ENCODE data around the gene EAF2.

The EAF2 gene

GRCh38 chr3:121863801-121864200, 28.8 kb downstream of the EAF2 start:
- no peak for FAIRE-seq

DNA sequence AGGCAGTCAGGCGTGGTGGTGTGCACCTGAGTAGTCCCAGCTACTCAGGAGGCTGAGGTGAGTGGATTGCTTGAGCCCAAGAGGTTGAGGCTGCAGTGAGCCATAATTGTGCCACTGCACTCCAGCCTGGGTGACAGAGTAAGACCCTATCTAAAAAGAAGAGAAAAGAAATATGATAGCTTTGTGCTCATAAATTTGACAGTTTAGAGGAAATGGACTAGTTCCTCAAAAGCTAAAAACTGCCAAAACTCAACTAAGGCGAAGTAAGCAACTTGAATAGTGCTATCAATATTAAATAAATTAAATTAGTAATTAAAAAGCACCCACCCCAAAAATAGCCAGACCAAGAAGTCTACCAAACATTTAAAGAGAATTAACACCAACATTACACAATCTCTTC, 34.7 kb downstream of the EAF2 start:
- FAIRE-seq: no peak

- no peak for FAIRE-seq
Observed at GRCh38 chr3:121870717-121871116, 35.7 kb downstream of the EAF2 start.

- no peak for FAIRE-seq
Observed at GRCh38 chr3:121871430-121871829, 36.4 kb downstream of the EAF2 start.

GRCh38 chr3:121878411-121878810, 43.4 kb downstream of the EAF2 start:
- no peak for FAIRE-seq

DNA sequence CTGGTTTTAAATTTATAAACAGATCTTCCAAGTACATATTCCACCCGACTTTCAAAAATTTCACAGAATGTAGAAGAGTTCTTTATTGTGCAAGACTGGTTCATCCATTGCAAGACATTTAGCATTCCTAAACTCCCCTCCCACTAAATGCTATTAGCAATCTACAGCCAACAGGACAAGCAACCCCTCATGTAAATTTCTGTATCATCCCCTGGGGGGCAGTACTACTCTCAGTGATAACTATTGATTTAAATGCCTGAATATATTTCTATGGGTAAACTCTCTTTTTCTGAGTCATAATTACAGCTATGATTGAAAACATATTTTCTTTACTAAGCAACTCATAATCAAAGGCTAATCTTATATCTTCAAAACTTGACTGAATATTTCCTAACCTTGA, 48.5 kb downstream of the EAF2 start:
- no peak for FAIRE-seq

- FAIRE-seq: no peak
Observed at GRCh38 chr3:121885386-121885785, 50.4 kb downstream of the EAF2 start.

DNA sequence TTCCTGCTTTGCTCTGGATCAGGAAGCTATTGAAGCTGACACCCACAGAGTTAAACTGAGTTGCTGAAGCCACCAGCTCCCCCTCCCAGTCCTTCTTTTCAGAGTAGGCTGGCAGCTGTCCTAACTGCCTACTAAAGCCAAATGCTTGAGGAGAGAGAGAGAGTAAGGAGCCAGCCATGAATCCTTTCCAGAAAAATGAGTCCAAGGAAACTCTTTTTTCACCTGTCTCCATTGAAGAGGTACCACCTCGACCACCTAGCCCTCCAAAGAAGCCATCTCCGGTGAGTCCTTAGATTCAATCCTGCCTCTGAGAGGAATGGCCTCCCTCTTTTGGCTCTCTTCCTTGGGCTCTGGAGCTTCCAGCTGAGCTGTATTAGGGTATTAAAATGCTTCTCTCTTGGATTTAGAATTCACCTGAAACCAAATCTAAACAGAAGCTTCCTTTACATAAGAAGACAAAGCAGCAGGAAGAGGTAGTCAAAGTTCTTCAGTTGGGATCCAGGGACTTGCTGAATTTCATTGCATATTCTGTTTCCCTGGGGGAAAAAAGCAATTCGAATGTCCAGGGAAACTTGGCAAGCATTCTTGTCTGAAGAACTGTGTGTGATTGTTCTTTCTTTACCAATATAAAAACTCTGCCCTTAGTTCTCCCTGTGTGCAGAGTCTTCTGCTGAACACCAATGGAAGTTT, 59.4 kb downstream of the EAF2 start, which contains the start of gene SLC15A2:
TSS of gene SLC15A2 (plus strand) at position 101 of the 690 bp plus-strand sequence. CDS start at position 177, 76 bp downstream.
- FAIRE-seq: no peak

DNA sequence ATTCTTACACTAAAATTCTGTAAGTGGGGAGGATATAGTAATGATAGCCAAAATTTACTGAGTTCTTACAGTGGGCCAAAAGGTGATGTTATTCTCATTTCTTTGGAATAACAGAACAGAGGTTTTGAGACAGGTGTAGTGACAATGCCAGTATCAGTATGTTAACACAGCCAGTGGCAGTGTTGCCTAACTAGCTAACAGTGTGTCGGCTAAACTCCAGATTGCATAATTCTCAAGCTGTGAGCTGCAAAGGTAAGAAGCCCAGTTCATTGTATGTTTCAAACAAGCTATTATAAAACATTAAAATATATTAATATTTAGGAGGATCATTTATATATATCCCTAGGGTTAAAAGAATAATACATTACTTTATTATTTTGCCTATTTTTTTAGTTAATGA, 60.1 kb downstream of the EAF2 start:
- no peak for FAIRE-seq

GRCh38 chr3:121895736-121896135, 60.7 kb downstream of the EAF2 start:
- FAIRE-seq: no peak

GRCh38 chr3:121896823-121897222, 61.8 kb downstream of the EAF2 start:
- no peak for FAIRE-seq

DNA sequence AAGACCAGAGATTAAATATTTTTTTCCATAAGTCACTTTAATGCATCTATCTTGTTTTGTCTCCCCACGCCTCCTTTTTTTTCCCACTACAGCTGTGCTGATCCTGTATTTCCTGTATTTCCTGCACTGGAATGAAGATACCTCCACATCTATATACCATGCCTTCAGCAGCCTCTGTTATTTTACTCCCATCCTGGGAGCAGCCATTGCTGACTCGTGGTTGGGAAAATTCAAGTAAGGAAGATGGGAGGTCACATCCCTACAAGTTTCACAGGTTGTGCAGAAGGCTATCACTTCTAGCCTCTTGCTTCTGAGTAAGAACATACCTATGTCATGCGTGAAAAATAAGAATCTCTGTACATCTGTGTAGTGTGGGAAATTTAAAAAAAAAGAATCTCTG, 62.3 kb downstream of the EAF2 start:
- FAIRE-seq: no peak

GRCh38 chr3:121913305-121913990, 78.4 kb downstream of the EAF2 start:
- no peak for FAIRE-seq

DNA sequence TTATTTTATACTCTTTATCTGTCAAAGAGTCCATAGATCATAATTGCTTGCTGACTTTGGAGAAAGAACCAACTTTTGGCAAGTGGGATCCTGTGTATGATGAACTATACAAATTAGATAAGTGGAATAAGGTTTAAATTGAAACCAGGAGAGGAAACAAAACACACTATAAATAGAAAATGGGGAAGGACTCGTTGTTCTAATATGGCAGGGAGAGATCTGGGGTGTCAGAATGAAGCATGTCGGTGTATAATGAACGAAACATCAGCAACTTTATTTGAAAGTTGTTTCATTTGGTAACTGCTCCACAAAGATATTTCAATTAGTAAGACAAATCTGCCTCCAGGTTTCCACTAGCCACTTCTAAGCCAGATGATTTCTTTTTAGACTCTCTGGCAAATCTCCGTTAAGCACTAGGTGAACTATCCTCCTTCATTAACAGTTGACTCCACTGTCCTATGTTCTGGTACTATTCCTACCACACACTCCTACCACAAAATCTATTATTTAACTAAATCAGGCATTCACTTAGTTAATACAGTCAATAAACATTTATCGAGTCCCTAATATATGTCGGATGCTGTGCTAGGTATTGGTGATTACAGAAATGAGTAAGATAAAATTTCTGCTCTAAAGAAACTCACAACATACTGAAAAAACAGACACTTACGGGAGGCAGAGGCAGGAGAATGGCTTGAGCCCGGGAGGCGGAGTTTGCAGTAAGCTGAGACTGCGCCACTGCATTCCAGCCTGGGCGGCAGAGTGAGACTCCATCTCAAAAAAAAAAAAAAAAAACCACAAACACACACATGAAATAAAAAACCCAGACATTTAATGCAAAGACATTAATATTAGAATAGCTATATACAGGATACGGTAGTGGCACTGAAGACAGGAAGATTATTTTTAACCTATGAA, 79.3 kb downstream of the EAF2 start:
- no peak for FAIRE-seq

GRCh38 chr3:121916189-121916588, 81.2 kb downstream of the EAF2 start:
- no peak for FAIRE-seq

DNA sequence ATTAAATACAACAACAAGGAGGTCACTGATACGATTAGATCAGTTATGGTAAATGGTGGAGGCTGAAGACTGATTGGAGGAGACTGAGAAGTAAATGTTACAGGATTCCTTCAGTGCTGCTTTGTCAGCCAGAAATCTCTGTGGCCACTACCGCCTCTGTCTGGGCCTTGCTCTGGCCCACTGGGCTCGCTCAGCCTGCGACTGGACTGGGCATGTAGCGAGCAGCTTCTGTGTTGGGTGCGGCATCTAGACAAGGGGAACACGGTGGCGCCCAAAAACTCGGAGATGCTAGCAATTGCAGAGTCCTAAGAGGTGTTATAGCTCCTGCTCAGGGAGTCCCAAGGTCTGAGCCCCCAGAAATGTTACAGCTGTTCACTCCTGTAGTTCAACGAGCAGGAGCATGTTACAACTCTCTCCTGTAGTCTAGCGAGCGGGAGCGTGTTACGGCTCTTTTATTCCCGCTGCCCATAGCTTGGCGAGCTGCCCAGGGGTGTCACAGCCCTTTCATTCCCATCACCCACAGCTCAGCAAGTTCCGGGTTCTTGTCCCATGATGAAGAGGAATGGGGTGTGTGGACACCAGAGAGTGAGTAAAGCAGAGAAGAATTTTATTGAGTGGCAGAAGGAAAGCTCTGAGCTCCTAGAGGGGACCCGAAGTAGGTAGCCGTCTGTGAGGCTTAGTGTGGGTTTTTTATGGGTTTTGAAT, 83.9 kb downstream of the EAF2 start:
- no peak for FAIRE-seq

DNA sequence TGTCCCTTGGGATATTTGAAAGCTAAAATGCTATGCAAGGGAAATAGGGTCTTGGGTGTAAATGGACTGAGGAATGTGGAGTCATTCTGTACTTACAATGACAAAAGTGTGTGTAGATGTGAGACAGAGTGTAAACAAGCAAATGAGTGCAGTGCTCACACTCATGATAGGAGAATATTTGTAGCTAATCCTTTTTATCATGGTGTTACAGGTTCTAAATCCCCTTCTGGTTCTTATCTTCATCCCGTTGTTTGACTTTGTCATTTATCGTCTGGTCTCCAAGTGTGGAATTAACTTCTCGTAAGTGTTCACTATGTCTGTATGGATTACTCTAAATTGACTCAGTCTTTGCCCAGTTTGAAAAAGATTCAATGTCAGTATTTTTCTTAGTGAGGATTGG, 89.7 kb downstream of the EAF2 start:
- FAIRE-seq: no peak

DNA sequence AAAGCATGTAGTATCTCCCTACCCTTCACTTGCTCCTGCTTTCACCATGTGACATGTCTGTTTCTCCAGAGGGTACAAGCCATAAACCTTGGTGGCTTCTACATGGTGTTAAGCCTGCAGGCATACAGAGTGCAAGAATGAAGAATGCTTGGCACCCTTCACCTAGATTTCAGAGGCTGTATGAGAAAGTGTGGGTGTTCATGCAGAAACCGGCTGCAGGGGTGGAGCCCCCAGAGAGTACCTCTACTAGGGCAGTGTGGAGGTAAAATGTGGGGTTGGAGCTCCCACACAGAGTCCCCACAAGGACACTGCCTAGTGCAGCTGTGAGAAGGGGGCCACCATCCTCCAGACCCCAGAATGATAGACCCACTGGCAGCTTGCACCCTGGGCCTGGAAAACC, 91.4 kb downstream of the EAF2 start:
- no peak for FAIRE-seq
